ENCODE measurements around the gene RSPRY1.

RSPRY1 gene

GRCh38 chr16:57167953-57168352 lies 18.2 kb upstream of the RSPRY1 start:
- Histone ChIP-seq H4K8ac (ENCODE audit: low read depth, low read length) (no peak overlapping the region), H3K9ac (ENCODE audit: low read length) (no peak overlapping the region), H4K91ac (ENCODE audit: low read depth, low read length) (no peak overlapping the region), H3K79me2 (ENCODE audit: control insufficient read depth, insufficient read depth, low read length, poor library complexity) (no peaks in the 10 kb centered on the region), H3K23ac (ENCODE audit: low read length) (no peak overlapping the region), H3K79me1 (ENCODE audit: low read length) (no peaks in the 10 kb centered on the region), H3K4me1 (ENCODE audit: control insufficient read depth in 1 of 2, insufficient read depth in 2 of 2, low read length in 2 of 2) (no peaks in the 10 kb centered on the region), H2BK5ac (ENCODE audit: low read depth, low read length, poor library complexity) (no peak overlapping the region), H3K14ac (ENCODE audit: low read length) (no peak overlapping the region), H3K4me2 (ENCODE audit: low read length) (no peak overlapping the region), H2AFZ (ENCODE audit: insufficient read depth, low read length, poor library complexity) (no peak overlapping the region), H3K9me3 (ENCODE audit: insufficient read depth, low read depth, low read length) (no peaks in the 10 kb centered on the region), H3K4me3 (ENCODE audit: low read depth, low read length) (no peak overlapping the region), H3K18ac (ENCODE audit: low read length) (no peak overlapping the region), H2BK120ac (ENCODE audit: insufficient read depth, low read length, poor library complexity) (no peak overlapping the region), H2BK12ac (ENCODE audit: low read length) (no peak overlapping the region), H3K36me3 (ENCODE audit: control insufficient read depth in 1 of 2, insufficient read depth in 2 of 2, low read length in 2 of 2) (peaks cover 18 to 40% of the 10 kb centered on the region in 2 experiments), H4K12ac (ENCODE audit: low read depth, low read length) (no peak overlapping the region), H2AK5ac (ENCODE audit: low read length) (no peak overlapping the region), H3K4ac (ENCODE audit: low read depth, low read length) (no peak overlapping the region), H3K27ac (ENCODE audit: low read depth, low read length) (no peak overlapping the region), H3K27me3 (ENCODE audit: insufficient read depth, low read length) (no peaks in the 10 kb centered on the region)
- peak in 1 of 2 donors; percentile 69 for DNase-seq
- WGBS (ENCODE audit: extremely low coverage, insufficient coverage, insufficient read length): no CpG with 5 or more reads among the region's 4 CpGs

GRCh38 chr16:57169327-57169726 lies 16.8 kb upstream of the RSPRY1 start:
- Histone ChIP-seq H4K91ac (ENCODE audit: low read depth, low read length) (no peak overlapping the region), H3K4me1 (ENCODE audit: control insufficient read depth in 1 of 2, insufficient read depth in 2 of 2, low read length in 2 of 2) (no peaks in the 10 kb centered on the region), H3K23ac (ENCODE audit: low read length) (no peak overlapping the region), H2AFZ (ENCODE audit: insufficient read depth, low read length, poor library complexity) (no peak overlapping the region), H3K9ac (ENCODE audit: low read length) (no peak overlapping the region), H3K27me3 (ENCODE audit: insufficient read depth, low read length) (no peaks in the 10 kb centered on the region), H2BK5ac (ENCODE audit: low read depth, low read length, poor library complexity) (no peak overlapping the region), H3K79me2 (ENCODE audit: control insufficient read depth, insufficient read depth, low read length, poor library complexity) (no peaks in the 10 kb centered on the region), H2BK120ac (ENCODE audit: insufficient read depth, low read length, poor library complexity) (no peak overlapping the region), H2BK12ac (ENCODE audit: low read length) (no peak overlapping the region), H3K4me2 (ENCODE audit: low read length) (no peak overlapping the region), H3K9me3 (ENCODE audit: insufficient read depth, low read depth, low read length) (no peaks in the 10 kb centered on the region), H3K18ac (ENCODE audit: low read length) (no peak overlapping the region), H3K4me3 (ENCODE audit: low read depth, low read length) (no peak overlapping the region), H2AK5ac (ENCODE audit: low read length) (no peak overlapping the region), H3K27ac (ENCODE audit: low read depth, low read length) (peak overlapping the region; percentile 9), H3K14ac (ENCODE audit: low read length) (no peak overlapping the region), H3K79me1 (ENCODE audit: low read length) (no peaks in the 10 kb centered on the region), H3K4ac (ENCODE audit: low read depth, low read length) (no peak overlapping the region), H4K12ac (ENCODE audit: low read depth, low read length) (no peak overlapping the region), H3K36me3 (ENCODE audit: control insufficient read depth in 1 of 2, insufficient read depth in 2 of 2, low read length in 2 of 2) (peaks cover 25 to 39% of the 10 kb centered on the region in 2 experiments), H4K8ac (ENCODE audit: low read depth, low read length) (no peak overlapping the region)
- DNase-seq: no peak

- H2BK12ac ChIP-seq (ENCODE audit: low read length): no peak overlapping the region
- H3K4me3 ChIP-seq (ENCODE audit: low read depth, low read length): no peak overlapping the region
- no peak overlapping the region for H2BK5ac ChIP-seq (ENCODE audit: low read depth, low read length, poor library complexity)
- H2AK5ac ChIP-seq (ENCODE audit: low read length): no peak overlapping the region
- no peak for DNase-seq
- H3K9ac ChIP-seq (ENCODE audit: low read length): no peak overlapping the region
- H3K27ac ChIP-seq (ENCODE audit: low read depth, low read length): no peak overlapping the region
- no peak overlapping the region for H3K18ac ChIP-seq (ENCODE audit: low read length)
- no peak overlapping the region for H3K4ac ChIP-seq (ENCODE audit: low read depth, low read length)
- no peak overlapping the region for H4K8ac ChIP-seq (ENCODE audit: low read depth, low read length)
- no peaks in the 10 kb centered on the region for H3K4me1 ChIP-seq (ENCODE audit: control insufficient read depth in 1 of 2, insufficient read depth in 2 of 2, low read length in 2 of 2)
- H4K91ac ChIP-seq (ENCODE audit: low read depth, low read length): no peak overlapping the region
- H3K14ac ChIP-seq (ENCODE audit: low read length): no peak overlapping the region
- no peaks in the 10 kb centered on the region for H3K27me3 ChIP-seq (ENCODE audit: insufficient read depth, low read length)
- H3K23ac ChIP-seq (ENCODE audit: low read length): no peak overlapping the region
- H3K79me1 ChIP-seq (ENCODE audit: low read length): no peaks in the 10 kb centered on the region
- H3K4me2 ChIP-seq (ENCODE audit: low read length): no peak overlapping the region
- peaks cover 16 to 22% of the 10 kb centered on the region in 2 experiments for H3K36me3 ChIP-seq (ENCODE audit: control insufficient read depth in 1 of 2, insufficient read depth in 2 of 2, low read length in 2 of 2)
- H2AFZ ChIP-seq (ENCODE audit: insufficient read depth, low read length, poor library complexity): no peak overlapping the region
- no CpG with 5 or more reads among the region's 5 CpGs for WGBS (ENCODE audit: extremely low coverage, insufficient coverage, insufficient read length)
- H3K9me3 ChIP-seq (ENCODE audit: insufficient read depth, low read depth, low read length): no peaks in the 10 kb centered on the region
- no peak overlapping the region for H2BK120ac ChIP-seq (ENCODE audit: insufficient read depth, low read length, poor library complexity)
- no peak overlapping the region for H4K12ac ChIP-seq (ENCODE audit: low read depth, low read length)
- H3K79me2 ChIP-seq (ENCODE audit: control insufficient read depth, insufficient read depth, low read length, poor library complexity): no peaks in the 10 kb centered on the region
Measured at GRCh38 chr16:57172721-57173290, 13.3 kb upstream of the RSPRY1 start.

- Histone ChIP-seq H3K18ac (ENCODE audit: low read length) (no peak overlapping the region), H3K14ac (ENCODE audit: low read length) (no peak overlapping the region), H3K4me2 (ENCODE audit: low read length) (no peak overlapping the region), H3K27ac (ENCODE audit: low read depth, low read length) (peak overlapping the region; percentile 16), H3K4me1 (ENCODE audit: control insufficient read depth in 1 of 2, insufficient read depth in 2 of 2, low read length in 2 of 2) (no peaks in the 10 kb centered on the region), H3K79me2 (ENCODE audit: control insufficient read depth, insufficient read depth, low read length, poor library complexity) (no peaks in the 10 kb centered on the region), H3K27me3 (ENCODE audit: insufficient read depth, low read length) (no peaks in the 10 kb centered on the region), H3K23ac (ENCODE audit: low read length) (no peak overlapping the region), H2AK5ac (ENCODE audit: low read length) (no peak overlapping the region), H3K79me1 (ENCODE audit: low read length) (no peaks in the 10 kb centered on the region), H4K8ac (ENCODE audit: low read depth, low read length) (no peak overlapping the region), H3K36me3 (ENCODE audit: control insufficient read depth in 1 of 2, insufficient read depth in 2 of 2, low read length in 2 of 2) (peaks cover 9 to 19% of the 10 kb centered on the region in 2 experiments), H2AFZ (ENCODE audit: insufficient read depth, low read length, poor library complexity) (no peak overlapping the region), H4K91ac (ENCODE audit: low read depth, low read length) (no peak overlapping the region), H3K9me3 (ENCODE audit: insufficient read depth, low read depth, low read length) (no peaks in the 10 kb centered on the region), H3K9ac (ENCODE audit: low read length) (no peak overlapping the region), H3K4ac (ENCODE audit: low read depth, low read length) (no peak overlapping the region), H3K4me3 (ENCODE audit: low read depth, low read length) (no peak overlapping the region), H4K12ac (ENCODE audit: low read depth, low read length) (no peak overlapping the region), H2BK12ac (ENCODE audit: low read length) (no peak overlapping the region), H2BK5ac (ENCODE audit: low read depth, low read length, poor library complexity) (no peak overlapping the region), H2BK120ac (ENCODE audit: insufficient read depth, low read length, poor library complexity) (no peak overlapping the region)
- DNase-seq: peak in 1 of 2 donors; percentile 51
- no CpG with 5 or more reads among the region's 5 CpGs for WGBS (ENCODE audit: extremely low coverage, insufficient coverage, insufficient read length)
Measured at GRCh38 chr16:57175896-57176295, 10.2 kb upstream of the RSPRY1 start.
